ENCODE results near the gene GGCT.
"Not testable (repeated sequence)": the region's sequence is repeated elsewhere in the genome, so short reads cannot be mapped to it uniquely, and the experiment has no call there.

The GGCT gene, protein sequence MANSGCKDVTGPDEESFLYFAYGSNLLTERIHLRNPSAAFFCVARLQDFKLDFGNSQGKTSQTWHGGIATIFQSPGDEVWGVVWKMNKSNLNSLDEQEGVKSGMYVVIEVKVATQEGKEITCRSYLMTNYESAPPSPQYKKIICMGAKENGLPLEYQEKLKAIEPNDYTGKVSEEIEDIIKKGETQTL

DNA sequence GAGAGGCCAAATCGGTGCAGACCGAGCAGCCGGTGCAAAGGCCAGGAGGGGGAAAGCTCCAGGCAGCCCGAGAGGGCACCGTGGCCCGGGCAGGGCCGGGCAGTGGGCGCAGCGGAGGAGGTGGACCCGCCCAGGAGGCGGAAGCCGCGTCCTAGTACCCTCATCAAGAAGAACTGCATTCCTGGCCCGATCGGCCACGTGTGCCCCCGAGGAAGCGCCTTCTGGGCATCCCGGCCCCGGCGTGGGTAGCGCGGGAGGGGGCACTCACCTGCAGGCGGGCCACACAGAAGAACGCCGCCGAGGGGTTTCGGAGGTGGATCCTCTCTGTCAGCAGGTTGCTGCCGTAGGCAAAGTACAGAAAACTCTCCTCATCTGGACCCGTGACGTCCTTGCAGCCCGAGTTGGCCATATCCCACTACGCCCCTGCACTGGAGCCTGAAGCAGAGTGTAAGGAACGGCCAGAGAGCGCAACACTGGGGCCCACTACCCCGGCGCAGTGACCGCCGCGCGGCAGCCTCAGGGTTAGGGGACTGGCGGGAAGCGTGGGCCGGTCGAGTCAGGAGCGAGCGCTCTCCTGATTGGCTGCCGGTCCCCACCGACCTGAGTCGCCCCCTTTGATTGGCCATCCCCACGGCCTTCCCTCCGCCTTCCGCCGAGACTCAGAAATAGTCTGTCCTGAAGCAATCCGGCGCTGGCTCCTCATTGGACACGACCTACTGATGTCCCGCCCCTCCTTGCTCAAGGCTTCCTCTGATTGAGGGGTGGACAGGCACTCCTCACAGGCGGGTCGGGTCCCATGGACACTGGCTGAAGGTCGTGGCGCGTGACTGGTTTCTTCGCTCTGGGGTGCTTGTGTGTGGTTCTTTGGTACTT is at the start of gene GGCT:
GGCT (minus strand) TSS at position 529 of the 873 bp plus-strand sequence; CDS start at position 409, 120 bp downstream.
- no peaks in the 10 kb centered on the region for H3K9me3 Mint-ChIP-seq (ENCODE audit: low read depth)
- H3K27me3 Mint-ChIP-seq, result no peaks in the 10 kb centered on the region
- peak within 1 kb of the TSS; percentile 97 for H3K27ac Mint-ChIP-seq
- H3K4me3 Mint-ChIP-seq, result peak within 1 kb of the TSS; percentile 99
- peaks cover 47% of the 10 kb centered on the region for H3K4me1 Mint-ChIP-seq (ENCODE audit: low read depth)
- H3K36me3 Mint-ChIP-seq, result peaks cover 6% of the 10 kb centered on the region

DNA sequence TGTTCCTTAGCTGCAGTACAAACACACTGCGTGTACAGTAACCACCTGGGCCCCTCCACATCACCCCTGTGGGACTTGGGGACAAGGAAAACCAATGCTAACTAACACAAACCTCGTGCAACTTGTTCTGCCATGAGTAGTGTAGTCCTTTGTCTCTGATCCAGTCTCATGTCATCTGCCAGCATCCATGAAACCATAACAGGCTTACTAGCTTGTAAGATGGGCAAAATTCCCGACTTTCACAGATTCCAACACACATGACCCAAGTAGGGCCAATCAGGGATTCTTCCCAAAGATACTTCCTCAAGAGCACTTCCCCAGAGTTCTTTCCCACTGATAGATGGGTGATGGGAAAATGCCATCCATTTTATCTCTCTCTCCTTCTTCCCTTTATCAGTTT is 48.9 kb upstream of the GGCT start:
- Mint-ChIP-seq H3K4me3 (no peak overlapping the region), H3K36me3 (peaks cover 7% of the 10 kb centered on the region), H3K27me3 (no peaks in the 10 kb centered on the region), H3K4me1 (ENCODE audit: low read depth) (no peaks in the 10 kb centered on the region), H3K9me3 (ENCODE audit: low read depth) (no peaks in the 10 kb centered on the region), H3K27ac (no peak overlapping the region)

DNA sequence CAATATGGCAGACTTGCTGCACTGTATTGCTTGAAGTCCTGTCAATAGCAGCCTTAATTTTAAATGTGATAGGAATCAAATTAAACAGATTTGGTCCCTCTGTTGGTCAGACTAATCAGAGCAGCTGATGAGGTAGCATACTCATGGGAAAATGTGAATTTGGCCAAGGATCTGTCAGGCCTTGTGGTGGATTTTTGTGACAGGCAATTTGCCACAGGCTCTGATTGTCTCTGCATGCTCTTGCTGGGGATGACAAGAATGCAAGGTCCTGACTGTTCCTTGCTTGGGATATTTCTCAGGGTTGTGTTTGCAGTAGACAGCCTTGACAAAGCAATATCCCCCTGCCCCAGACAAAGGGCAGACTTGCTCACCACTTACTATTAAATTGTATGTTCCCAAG is 48.5 kb upstream of the GGCT start:
- H3K9me3 Mint-ChIP-seq (ENCODE audit: low read depth), result no peaks in the 10 kb centered on the region
- H3K4me1 Mint-ChIP-seq (ENCODE audit: low read depth), result no peaks in the 10 kb centered on the region
- no peaks in the 10 kb centered on the region for H3K27me3 Mint-ChIP-seq
- H3K36me3 Mint-ChIP-seq, result peaks cover 7% of the 10 kb centered on the region
- H3K4me3 Mint-ChIP-seq, result no peak overlapping the region
- no peak overlapping the region for H3K27ac Mint-ChIP-seq

DNA sequence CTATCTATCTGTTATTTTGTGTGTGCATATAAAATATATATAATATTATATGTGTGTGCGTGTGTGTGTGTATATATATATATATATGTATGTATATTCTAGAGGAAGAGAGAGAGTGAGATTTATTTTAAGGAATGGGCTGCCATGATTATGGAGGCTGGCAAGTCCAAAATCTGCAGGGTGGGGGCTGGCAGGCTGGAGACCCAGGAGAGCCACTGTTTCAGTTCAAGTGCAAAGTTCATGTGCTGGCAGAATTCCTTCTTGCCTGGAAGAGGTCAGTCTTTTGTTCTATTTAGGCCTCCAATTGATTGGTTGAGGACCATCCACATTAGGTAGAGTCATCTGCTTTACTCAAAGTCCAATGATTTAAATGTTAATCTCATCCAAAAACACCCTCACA is 47.7 kb upstream of the GGCT start:
- Mint-ChIP-seq H3K27me3 (no peaks in the 10 kb centered on the region), H3K36me3 (peaks cover 7% of the 10 kb centered on the region), H3K4me3 (no peak overlapping the region), H3K9me3 (ENCODE audit: low read depth) (no peaks in the 10 kb centered on the region), H3K27ac (no peak overlapping the region), H3K4me1 (ENCODE audit: low read depth) (no peaks in the 10 kb centered on the region)

DNA sequence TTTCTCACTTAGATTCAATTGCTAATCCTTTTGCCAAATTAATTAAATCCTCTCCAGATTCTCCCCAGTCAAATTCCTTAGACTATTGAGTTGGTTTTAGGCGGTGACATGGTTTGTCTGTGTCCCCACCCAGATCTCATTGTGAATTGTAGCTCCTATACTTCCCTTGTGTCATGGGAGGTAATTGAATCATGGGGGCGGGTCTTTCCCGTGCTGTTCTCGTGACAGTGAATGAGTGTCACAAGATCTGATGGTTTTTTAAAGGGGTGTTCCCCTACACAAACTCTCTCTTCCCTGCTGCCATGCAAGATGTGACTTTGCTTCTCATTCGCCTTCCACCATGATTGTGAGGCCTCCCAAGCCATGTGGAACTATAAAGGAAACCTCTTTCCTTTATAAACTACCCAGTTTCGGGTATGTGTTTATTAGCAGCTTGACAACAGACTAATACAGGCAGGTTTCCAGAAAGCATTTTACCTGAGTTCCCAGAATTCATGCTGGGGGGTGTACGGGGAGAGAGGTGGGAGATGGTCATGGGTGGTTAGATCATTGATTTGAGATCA is 45.4 kb upstream of the GGCT start:
- no peak overlapping the region for H3K27ac Mint-ChIP-seq
- H3K9me3 Mint-ChIP-seq (ENCODE audit: low read depth), result no peaks in the 10 kb centered on the region
- no peaks in the 10 kb centered on the region for H3K27me3 Mint-ChIP-seq
- peaks cover 9% of the 10 kb centered on the region for H3K36me3 Mint-ChIP-seq
- H3K4me3 Mint-ChIP-seq, result no peak overlapping the region
- H3K4me1 Mint-ChIP-seq (ENCODE audit: low read depth), result no peaks in the 10 kb centered on the region

DNA sequence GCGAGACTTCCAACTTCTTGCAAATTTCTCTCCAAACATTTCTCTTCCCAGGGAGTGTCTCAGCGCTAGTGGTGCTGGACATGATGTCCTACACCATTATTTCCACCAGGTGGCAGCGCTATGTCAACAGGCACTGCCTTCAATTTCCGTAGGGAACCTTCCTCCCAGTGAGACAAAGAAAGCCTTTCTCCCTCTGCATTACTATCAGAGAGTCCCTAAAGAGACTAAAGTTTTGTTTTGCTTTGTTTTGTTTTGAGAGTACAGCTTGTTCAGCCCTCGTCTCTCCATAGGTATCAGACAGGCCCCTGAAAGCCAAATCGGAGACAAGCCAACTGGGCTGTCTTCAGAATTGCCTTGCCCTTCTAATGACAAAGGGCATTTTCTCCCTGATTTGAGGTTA is 44.2 kb upstream of the GGCT start:
- Mint-ChIP-seq H3K4me3 (no peak overlapping the region), H3K9me3 (ENCODE audit: low read depth) (no peaks in the 10 kb centered on the region), H3K27me3 (no peaks in the 10 kb centered on the region), H3K36me3 (peaks cover 9% of the 10 kb centered on the region), H3K4me1 (ENCODE audit: low read depth) (no peaks in the 10 kb centered on the region), H3K27ac (no peak overlapping the region)

DNA sequence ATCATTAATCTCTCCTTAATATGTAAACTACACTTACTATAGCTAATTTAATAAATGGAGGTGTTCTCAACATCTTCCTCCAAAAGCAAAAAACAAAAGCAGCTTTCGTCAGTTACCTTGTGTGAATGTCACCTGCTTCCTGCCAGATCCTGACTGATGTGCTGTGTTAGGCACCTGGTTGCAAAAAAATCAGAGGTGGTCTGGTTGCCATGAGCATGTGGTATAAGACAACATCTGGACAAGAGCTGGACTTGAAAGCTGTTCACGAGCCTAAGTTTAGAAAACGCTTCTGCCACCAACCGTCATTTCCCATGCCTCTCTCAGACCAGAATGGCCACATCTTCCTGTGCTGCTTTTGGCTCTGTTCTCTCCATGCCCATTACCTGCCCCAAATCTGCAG is 42.0 kb upstream of the GGCT start:
- Mint-ChIP-seq H3K36me3 (peaks cover 9% of the 10 kb centered on the region), H3K4me3 (no peak overlapping the region), H3K9me3 (ENCODE audit: low read depth) (no peaks in the 10 kb centered on the region), H3K27ac (no peak overlapping the region), H3K27me3 (no peaks in the 10 kb centered on the region), H3K4me1 (ENCODE audit: low read depth) (no peaks in the 10 kb centered on the region)

DNA sequence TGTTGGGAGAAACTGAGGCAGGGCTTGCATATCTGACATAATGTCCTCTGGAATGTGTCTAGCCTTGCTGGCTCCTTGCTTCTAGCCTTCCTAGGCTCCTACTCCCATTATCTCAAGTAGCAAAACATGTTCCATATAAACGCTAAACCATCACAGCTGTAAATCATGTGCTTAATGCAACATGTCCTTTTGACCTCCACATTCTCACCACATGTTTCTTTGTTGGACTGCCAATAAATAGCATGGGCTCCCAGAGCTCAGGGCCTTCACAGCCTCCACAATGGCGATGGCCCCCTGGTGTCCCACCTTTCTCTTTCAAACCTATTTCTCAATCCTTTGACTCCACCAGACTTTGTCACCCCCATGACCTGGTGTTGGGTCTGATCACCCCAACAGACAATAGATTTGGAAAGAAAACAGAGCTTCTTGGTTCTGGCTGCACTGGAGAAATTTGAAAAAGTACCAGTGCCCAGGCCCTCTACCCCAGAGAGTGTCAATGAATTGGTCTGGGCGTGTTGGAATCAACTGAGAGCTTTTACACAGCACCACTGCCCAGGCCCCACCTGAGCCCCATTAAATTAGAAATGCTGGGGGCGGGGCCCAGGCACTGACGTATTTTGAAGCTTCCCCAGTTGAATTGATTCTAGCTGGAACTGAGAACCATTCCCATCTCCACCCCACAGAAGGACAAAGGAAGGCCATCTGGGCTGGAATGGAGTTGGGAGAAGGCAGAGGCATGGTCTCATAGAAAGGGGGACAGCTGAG is 41.3 kb upstream of the GGCT start:
- H3K4me3 Mint-ChIP-seq, result no peak overlapping the region
- H3K9me3 Mint-ChIP-seq (ENCODE audit: low read depth), result no peaks in the 10 kb centered on the region
- H3K36me3 Mint-ChIP-seq, result peaks cover 9% of the 10 kb centered on the region
- H3K4me1 Mint-ChIP-seq (ENCODE audit: low read depth), result no peaks in the 10 kb centered on the region
- H3K27me3 Mint-ChIP-seq, result no peaks in the 10 kb centered on the region
- no peak overlapping the region for H3K27ac Mint-ChIP-seq

DNA sequence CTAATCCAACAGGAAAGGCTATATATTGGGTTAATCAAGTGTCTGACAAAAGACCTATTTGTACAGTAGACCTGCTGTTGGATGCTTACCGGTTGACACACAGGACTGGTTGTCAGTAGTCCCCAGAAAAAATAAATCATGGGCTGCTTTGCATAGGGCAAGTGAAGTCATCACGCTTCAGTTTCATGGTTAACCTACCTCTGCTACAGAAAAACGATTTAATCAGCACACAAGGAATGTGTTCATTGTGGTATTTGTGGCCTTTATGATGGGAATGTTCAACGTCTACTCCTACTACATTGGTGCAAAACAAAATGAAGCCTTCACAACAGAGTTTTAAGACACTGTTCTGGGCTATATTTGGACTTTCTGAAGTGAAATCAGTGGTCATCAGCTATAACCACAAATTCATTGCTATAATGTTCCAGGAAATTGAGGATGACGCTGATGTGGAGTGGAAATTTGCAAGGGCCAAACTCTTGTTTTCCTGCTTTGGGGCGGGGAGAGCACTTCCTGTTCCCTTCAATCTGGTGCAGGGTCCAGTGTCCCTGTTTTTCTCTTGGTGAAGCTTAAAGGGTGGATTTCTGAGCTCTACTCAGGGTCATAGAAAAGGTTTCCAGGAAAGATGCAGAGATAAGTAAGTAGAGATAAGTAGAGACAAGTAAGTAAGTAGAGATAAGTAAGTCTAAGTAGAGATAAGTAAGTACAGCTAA is 39.3 kb upstream of the GGCT start:
- Mint-ChIP-seq H3K9me3 (ENCODE audit: low read depth) (no peaks in the 10 kb centered on the region), H3K4me1 (ENCODE audit: low read depth) (no peaks in the 10 kb centered on the region), H3K27me3 (no peaks in the 10 kb centered on the region), H3K36me3 (peaks cover 22% of the 10 kb centered on the region), H3K27ac (no peak overlapping the region), H3K4me3 (no peak overlapping the region)

DNA sequence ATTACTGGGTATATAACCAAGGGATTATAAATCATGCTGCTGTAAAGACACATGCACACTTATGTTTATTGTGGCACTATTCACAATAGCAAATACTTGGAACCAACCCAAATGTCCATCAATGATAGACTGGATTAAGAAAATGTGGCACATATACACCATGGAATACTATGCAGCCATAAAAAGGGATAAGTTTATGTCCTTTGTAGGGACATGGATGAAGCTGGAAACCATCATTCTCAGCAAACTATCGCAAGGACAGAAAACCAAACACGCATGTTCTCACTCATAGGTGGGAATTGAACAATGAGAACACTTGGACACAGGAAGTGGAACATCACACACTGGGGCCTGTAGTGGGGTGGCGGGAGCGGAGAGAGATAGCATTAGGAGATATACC is 38.5 kb upstream of the GGCT start:
- not testable (repeated sequence) for H3K27me3 Mint-ChIP-seq; H3K4me1 Mint-ChIP-seq (ENCODE audit: low read depth); H3K27ac Mint-ChIP-seq; H3K4me3 Mint-ChIP-seq; H3K9me3 Mint-ChIP-seq (ENCODE audit: low read depth)
- peaks cover 25% of the 10 kb centered on the region for H3K36me3 Mint-ChIP-seq

DNA sequence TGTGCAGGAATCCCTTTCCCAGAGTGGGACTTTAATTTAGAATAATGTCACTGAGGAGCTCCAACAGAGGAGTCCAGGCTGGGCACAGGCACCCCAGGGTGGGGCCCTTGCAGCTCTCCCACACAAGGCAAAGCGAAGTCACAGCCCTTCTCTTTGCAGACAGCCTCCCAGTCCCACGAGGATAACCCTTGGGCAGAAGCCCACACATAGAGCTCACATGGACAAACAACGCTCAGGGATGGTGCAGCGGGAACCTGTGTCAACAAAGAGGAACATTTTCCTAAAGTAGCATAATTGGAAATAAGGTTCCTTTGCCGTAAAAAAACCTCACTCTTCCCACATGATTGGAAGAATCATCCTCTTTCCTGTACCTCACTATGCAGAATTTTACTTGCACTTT is 29.3 kb upstream of the GGCT start:
- H3K27ac Mint-ChIP-seq, result no peak overlapping the region
- H3K36me3 Mint-ChIP-seq, result peaks cover 25% of the 10 kb centered on the region
- H3K4me1 Mint-ChIP-seq (ENCODE audit: low read depth), result no peaks in the 10 kb centered on the region

DNA sequence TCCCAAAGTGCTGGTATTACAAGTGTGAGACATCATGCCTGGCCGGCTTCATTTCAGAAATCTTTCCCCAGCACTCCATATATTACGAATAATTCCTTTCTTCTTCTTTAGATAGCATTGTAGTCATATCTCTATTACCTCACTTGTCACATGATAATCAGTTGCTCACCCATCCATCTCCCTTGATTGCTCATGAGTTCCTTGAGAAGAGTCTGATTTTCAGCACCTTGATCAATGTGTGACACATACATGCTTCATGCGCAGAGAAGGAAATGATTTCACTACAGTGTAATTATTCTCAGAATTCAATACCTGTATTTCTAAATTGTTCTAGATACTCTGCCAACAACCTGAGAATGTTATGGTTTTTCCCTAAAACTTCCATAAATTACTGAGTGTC is 26.7 kb upstream of the GGCT start:
- no peak overlapping the region for H3K4me3 Mint-ChIP-seq
- no peak overlapping the region for H3K27ac Mint-ChIP-seq
- H3K36me3 Mint-ChIP-seq, result peaks cover 12% of the 10 kb centered on the region
- H3K4me1 Mint-ChIP-seq (ENCODE audit: low read depth), result no peaks in the 10 kb centered on the region
- H3K27me3 Mint-ChIP-seq, result no peaks in the 10 kb centered on the region
- no peaks in the 10 kb centered on the region for H3K9me3 Mint-ChIP-seq (ENCODE audit: low read depth)

More for the DNA sequence above, 29.3 kb upstream of the GGCT start:
- Mint-ChIP-seq H3K9me3 (ENCODE audit: low read depth) (no peaks in the 10 kb centered on the region), H3K27me3 (no peaks in the 10 kb centered on the region), H3K4me3 (no peak overlapping the region)

DNA sequence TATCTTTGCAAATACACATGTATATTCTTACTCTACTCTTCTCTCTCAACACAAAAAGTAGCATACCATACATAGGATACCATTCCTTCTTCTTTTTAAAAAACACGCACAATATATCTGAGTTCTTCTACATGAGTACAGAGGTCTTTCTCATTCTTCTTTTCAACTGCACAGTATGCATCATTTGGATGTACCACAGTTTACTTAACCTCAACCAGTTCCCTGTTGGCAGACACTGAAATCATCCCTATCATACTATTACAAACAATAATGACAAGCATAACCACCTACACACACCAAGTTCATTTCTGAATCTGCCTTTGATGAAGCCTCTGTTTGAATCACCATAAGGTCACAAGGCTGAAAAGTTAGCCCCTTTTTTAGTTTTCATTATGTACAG is 25.7 kb upstream of the GGCT start:
- Mint-ChIP-seq H3K27ac (no peak overlapping the region), H3K9me3 (ENCODE audit: low read depth) (no peaks in the 10 kb centered on the region), H3K36me3 (peaks cover 9% of the 10 kb centered on the region), H3K4me1 (ENCODE audit: low read depth) (no peaks in the 10 kb centered on the region), H3K4me3 (no peak overlapping the region), H3K27me3 (no peaks in the 10 kb centered on the region)

DNA sequence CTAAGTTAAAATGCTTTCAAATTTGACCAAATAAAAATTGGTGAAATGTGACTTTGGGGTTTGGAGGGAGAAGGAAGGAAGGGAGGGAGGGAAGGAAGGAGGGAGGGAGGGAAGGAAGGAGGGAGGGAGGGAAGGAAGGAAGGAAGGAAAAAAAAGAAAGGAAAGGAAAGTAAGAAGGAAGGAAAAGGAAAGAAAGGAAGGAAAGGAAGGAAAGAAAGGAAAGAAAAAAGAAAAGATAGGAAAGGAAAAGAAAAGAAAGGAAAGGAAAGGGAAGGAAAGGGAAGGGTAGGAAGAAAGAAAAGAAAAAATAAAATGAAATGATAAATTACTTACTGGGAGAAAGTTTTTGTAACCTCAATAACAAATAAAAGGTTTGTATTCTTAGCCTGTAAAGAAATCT is 24.1 kb upstream of the GGCT start:
- no peaks in the 10 kb centered on the region for H3K4me1 Mint-ChIP-seq (ENCODE audit: low read depth)
- H3K27ac Mint-ChIP-seq, result no peak overlapping the region
- H3K36me3 Mint-ChIP-seq, result peaks cover 5% of the 10 kb centered on the region

More for the DNA sequence above, 24.1 kb upstream of the GGCT start:
- Mint-ChIP-seq H3K9me3 (ENCODE audit: low read depth) (no peaks in the 10 kb centered on the region), H3K4me3 (no peak overlapping the region), H3K27me3 (no peaks in the 10 kb centered on the region)

Data from activated naive CD8-positive, alpha-beta T cell (primary cell).